A673 (cell line): Measurements from ENCODE around the gene OGA. TPM values are rescaled to one million over a fixed set of nuclear protein-coding genes. Genes with fewer than 3 reads are reported as not detected.

ENCODE experiments used
- BruUV-seq: library from RNA; stranded (reverse); fragments of 400-500 nt; replicated peaks from 2 replicates; lab custom pipeline; 2021; lab: Mats Ljungman, UMichigan
- CTCF ChIA-PET: fragments of 300-600 bp; sonication (Branson Sonifier 250); formaldehyde crosslinking; loops from one replicate; lab custom pipeline; 2022; ENCODE audit warnings: antibody characterized with exemption; lab: Charles Lee
- POLR2A ChIA-PET: fragments of 300-600 bp; sonication (Branson Sonifier 250); formaldehyde crosslinking; loops from one replicate; lab custom pipeline; 2022; ENCODE audit warnings: antibody characterized with exemption; ENCODE audit not compliant: low non-redundant PET; lab: Charles Lee
- DNase-seq: peaks from one replicate; pipeline ENCODE4 v3.0.0-alpha.2; 2015; ENCODE audit warnings: low spot score
- H3K27ac ChIP-seq: fragments of 200-600 bp; sonication (generic); 2 replicates; pipeline ENCODE4 v1.5.1; 2016; ENCODE audit warnings: mixed run types, low read depth, mild to moderate bottlenecking, mixed read lengths, antibody characterized with exemption, low read length; ENCODE audit not compliant: poor library complexity, severe bottlenecking
- H3K27me3 ChIP-seq: fragments of 200-600 bp; sonication (generic); replicated peaks from 2 replicates; pipeline ENCODE4 v1.6.1; 2017; ENCODE audit warnings: mixed run types, low read depth, mild to moderate bottlenecking, mixed read lengths, antibody characterized with exemption, low read length; ENCODE audit not compliant: insufficient read depth, poor library complexity
- H3K36me3 ChIP-seq: fragments of 200-600 bp; sonication (generic); 2 replicates; pipeline ENCODE4 v1.6.1; 2016; ENCODE audit warnings: mixed run types, mild to moderate bottlenecking, mixed read lengths, antibody characterized with exemption, low read length; ENCODE audit not compliant: insufficient read depth, poor library complexity, severe bottlenecking
- H3K4me1 ChIP-seq: fragments of 200-600 bp; sonication (generic); 2 replicates; pipeline ENCODE4 v1.6.1; 2017; ENCODE audit warnings: mixed run types, mild to moderate bottlenecking, mixed read lengths, antibody characterized with exemption, low read length; ENCODE audit not compliant: insufficient read depth, poor library complexity, severe bottlenecking
- H3K4me3 ChIP-seq: fragments of 200-600 bp; sonication (generic); 2 replicates; pipeline ENCODE4 v1.5.1; 2016; ENCODE audit warnings: low read depth, mixed run types, mild to moderate bottlenecking, mixed read lengths, low read length; ENCODE audit not compliant: poor library complexity, severe bottlenecking
- H3K9me3 ChIP-seq: fragments of 200-600 bp; sonication (generic); 2 replicates; pipeline ENCODE4 v1.6.1; 2016; ENCODE audit warnings: mixed run types, low read depth, mild to moderate bottlenecking, mixed read lengths, antibody characterized with exemption, low read length; ENCODE audit not compliant: poor library complexity, severe bottlenecking
- EZH2 ChIP-seq: fragments of 200-600 bp; sonication (generic); IDR thresholded peaks from 2 replicates; pipeline ENCODE4 v1.6.1; 2017; ENCODE audit warnings: borderline replicate concordance, low read depth, mild to moderate bottlenecking, mixed read lengths, antibody characterized with exemption, low read length; ENCODE audit not compliant: poor library complexity, severe bottlenecking
- intact Hi-C: fragments of 100-400 bp; cut with micrococcal nuclease; formaldehyde crosslinking; loops from one replicate; pipeline ENCODE4 v1.10.0; 2022; ENCODE audit not compliant: unreplicated experiment
- total RNA-seq: library from RNA; stranded (reverse); gene quantifications from 2 replicates; pipeline ENCODE4 v1.2.3, GENCODE V29; 2021
- TF ChIP-seq, protein P1 (sequence below): fragments of 300-800, 200-600 bp; sonication (generic); conservative IDR thresholded peaks from 2 replicates; pipeline ENCODE4 v1.5.1; 2017; ENCODE audit warnings: low read depth, mild to moderate bottlenecking, antibody characterized with exemption, low read length, moderate library complexity, mixed read lengths

OGA gene
- total RNA-seq, 1 experiment from 2014 or later = 109 TPM

DNA sequence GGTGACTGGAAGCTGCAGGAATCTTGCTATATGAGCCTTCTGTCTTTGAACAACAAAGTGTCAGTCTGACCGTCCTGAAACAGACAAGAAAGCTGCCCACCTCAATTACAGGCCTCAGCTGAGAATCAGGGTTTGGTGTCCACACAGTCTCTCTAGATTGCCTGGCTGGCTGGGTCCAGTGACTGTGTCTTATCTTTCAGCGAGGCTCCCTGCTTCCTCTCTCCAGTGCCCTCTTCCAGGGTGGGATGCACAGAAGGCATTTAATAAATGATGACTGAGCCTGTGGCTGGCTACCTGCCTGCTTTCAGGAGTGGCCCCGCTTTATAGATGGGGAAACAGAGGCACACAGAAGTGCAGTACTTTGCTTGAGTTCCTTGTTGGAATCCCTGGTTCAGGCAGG, 69.7 kb downstream of the OGA start:
- BruUV-seq = no TSS peak

DNA sequence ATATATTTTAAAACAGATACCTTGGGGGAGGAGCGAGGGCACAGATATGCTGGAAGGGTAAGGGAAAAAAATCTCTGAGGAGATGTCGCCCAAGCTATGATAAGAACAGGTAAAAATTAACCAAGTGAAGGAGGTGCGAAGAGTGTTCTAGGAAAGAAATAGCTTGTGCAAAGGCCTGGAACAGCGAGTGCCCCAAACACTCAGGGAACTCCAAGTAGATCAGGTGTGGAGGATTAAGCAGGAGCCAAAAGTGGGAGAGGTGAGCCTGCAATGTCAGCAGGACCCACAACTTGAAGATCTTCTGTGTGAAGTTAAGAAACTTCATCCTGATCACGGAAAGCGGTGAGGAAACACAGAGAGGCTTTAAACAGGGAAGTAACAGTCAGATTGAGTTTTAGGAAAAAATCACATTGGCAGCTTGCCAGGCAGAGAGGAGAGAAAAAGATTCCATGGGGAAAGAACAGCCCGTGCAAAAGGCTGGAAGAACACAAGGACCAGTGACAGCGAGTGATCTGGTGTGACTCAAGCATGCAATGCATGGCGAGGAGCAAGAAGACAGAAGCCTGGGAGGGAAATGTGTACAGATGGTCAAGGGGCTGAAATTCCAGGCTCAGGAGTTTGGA, 73.1 kb downstream of the OGA start:
- Histone ChIP-seq H3K36me3 (no peaks in the 10 kb centered on the region), H3K4me1 (no peaks in the 10 kb centered on the region), H3K27ac (no peak overlapping the region), H3K27me3 (no peaks in the 10 kb centered on the region), H3K9me3 (no peaks in the 10 kb centered on the region), H3K4me3 (no peak overlapping the region)
- TF ChIP-seq, protein P1, sequence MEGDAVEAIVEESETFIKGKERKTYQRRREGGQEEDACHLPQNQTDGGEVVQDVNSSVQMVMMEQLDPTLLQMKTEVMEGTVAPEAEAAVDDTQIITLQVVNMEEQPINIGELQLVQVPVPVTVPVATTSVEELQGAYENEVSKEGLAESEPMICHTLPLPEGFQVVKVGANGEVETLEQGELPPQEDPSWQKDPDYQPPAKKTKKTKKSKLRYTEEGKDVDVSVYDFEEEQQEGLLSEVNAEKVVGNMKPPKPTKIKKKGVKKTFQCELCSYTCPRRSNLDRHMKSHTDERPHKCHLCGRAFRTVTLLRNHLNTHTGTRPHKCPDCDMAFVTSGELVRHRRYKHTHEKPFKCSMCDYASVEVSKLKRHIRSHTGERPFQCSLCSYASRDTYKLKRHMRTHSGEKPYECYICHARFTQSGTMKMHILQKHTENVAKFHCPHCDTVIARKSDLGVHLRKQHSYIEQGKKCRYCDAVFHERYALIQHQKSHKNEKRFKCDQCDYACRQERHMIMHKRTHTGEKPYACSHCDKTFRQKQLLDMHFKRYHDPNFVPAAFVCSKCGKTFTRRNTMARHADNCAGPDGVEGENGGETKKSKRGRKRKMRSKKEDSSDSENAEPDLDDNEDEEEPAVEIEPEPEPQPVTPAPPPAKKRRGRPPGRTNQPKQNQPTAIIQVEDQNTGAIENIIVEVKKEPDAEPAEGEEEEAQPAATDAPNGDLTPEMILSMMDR = no peak
- no peak for TF ChIP-seq EZH2
- CTCF ChIA-PET = no interaction called here
- BruUV-seq = no TSS peak
- POLR2A ChIA-PET = no interaction called here
- intact Hi-C loops = no loop called here
- DNase-seq = no peak

More for the DNA sequence above, 69.7 kb downstream of the OGA start:
- CTCF ChIA-PET = no interaction called here
- Histone ChIP-seq H3K27me3 (no peaks in the 10 kb centered on the region), H3K4me1 (no peaks in the 10 kb centered on the region), H3K36me3 (no peaks in the 10 kb centered on the region), H3K4me3 (no peak overlapping the region), H3K9me3 (no peaks in the 10 kb centered on the region), H3K27ac (no peak overlapping the region)
- intact Hi-C loops = no loop called here
- TF ChIP-seq, protein P1 = no peak
- no peak for TF ChIP-seq EZH2
- DNase-seq = no peak
- POLR2A ChIA-PET = no interaction called here

DNA sequence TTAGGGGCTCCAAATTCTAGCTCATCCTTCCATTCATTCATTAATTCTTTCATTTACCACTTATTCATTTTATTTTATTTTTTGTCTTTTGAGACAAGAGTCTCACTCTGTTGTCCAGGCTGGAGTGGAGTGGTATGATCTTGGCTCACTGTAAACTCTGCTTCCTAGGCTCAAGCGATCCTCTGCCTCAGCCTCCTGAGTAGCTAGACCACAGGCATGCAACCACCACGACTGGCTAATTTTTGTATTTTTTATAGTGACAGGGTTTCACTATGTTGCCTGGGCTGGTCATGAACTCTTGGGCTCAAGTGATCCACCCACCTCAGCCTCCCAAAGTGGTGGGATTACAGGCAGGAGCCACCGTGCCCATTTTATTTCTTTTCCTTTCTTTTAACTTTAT, 74.0 kb downstream of the OGA start:
- POLR2A ChIA-PET = no interaction called here
- no peaks in the 10 kb centered on the region for H3K36me3 ChIP-seq
- H3K27ac ChIP-seq = no peak overlapping the region
- TF ChIP-seq, protein P1 = no peak
- TF ChIP-seq EZH2 = no peak
- DNase-seq = no peak
- H3K4me3 ChIP-seq = no peak overlapping the region
- no peaks in the 10 kb centered on the region for H3K27me3 ChIP-seq
- H3K9me3 ChIP-seq = no peaks in the 10 kb centered on the region
- no peaks in the 10 kb centered on the region for H3K4me1 ChIP-seq
- intact Hi-C loops = no loop called here
- CTCF ChIA-PET = no interaction called here
- no TSS peak for BruUV-seq
